Testis (tissue), 2 donors: ENCODE results near the gene ATAD3B.

ENCODE experiments used
- POLR2A ChIP-seq: fragments of 450-650 bp; IDR thresholded peaks from one replicate; pipeline ENCODE4 v1.6.1; 2017; ENCODE audit warnings: antibody characterized with exemption, mild to moderate bottlenecking, moderate library complexity
- TF ChIP-seq, protein P1 (sequence below), 3 experiments: fragments of 450-650 bp in 2 of 3; fragments of 200-600 bp in 1 of 3; sonication (generic) in 1 of 3; IDR thresholded peaks; one replicate each; pipeline ENCODE4 v1.5.1; 2016 to 2019; ENCODE audit warnings: antibody characterized with exemption in 3 of 3, mild to moderate bottlenecking in 2 of 3, moderate library complexity in 1 of 3

DNA sequence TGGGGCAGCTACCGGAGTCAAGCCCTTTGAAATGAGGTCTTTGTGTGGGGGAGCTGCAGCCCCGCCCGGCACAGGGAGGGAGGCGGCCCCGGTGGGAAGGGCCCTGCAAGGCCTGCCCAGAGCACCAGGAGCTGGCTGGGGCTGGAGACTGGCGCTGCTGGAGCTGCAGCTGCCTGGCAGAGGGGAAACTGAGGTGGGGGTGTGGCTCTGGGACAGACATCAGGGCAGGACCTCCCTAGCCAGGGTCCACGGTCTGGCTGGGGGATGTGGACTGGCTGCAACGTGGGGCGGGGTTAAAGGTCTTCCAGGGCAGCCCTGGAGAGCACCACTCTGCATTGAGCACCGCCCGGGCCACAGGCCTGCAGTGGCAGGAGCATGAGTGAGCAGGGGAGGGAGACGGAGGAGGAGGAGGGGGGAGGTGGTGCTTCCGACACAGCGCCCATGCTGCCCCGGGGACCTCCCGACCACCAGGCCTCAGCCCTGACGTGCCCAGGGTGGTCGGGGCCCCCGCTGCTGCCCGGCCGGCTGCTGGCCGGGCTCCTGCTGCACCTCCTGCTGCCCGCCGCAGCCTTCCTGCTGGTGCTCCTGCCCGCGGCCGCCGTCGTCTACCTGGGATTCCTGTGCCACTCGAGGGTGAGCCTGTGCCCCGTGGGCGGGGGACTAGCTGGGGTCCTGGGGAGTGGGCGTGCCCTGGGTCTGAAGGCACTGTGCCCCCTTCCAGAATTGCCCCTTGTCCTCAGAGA, 45.6 kb upstream of the ATAD3B start:
- no peak for TF ChIP-seq POLR2A
- TF ChIP-seq, protein P1, sequence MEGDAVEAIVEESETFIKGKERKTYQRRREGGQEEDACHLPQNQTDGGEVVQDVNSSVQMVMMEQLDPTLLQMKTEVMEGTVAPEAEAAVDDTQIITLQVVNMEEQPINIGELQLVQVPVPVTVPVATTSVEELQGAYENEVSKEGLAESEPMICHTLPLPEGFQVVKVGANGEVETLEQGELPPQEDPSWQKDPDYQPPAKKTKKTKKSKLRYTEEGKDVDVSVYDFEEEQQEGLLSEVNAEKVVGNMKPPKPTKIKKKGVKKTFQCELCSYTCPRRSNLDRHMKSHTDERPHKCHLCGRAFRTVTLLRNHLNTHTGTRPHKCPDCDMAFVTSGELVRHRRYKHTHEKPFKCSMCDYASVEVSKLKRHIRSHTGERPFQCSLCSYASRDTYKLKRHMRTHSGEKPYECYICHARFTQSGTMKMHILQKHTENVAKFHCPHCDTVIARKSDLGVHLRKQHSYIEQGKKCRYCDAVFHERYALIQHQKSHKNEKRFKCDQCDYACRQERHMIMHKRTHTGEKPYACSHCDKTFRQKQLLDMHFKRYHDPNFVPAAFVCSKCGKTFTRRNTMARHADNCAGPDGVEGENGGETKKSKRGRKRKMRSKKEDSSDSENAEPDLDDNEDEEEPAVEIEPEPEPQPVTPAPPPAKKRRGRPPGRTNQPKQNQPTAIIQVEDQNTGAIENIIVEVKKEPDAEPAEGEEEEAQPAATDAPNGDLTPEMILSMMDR (IDR thresholded peaks at IDR 0.05) = no peak
